Large intestine (tissue), 3 donors: Measurements from ENCODE around the gene MPHOSPH9. TPM values are rescaled to one million over a fixed set of nuclear protein-coding genes. Genes with fewer than 3 reads are reported as not detected.

ENCODE experiments used
- DNase-seq, 2 donors: peaks; one replicate each; pipeline versions ENCODE4 v3.0.0 to v3.0.0-alpha.2; 2013
- H3K27ac ChIP-seq: one replicate; pipeline ENCODE4 v1.5.1; 2013; ENCODE audit warnings: low read length
- H3K27me3 ChIP-seq: 2 replicates; pipeline ENCODE4 v1.6.1; 2013; ENCODE audit warnings: low read length; ENCODE audit not compliant: control insufficient read depth, insufficient read depth
- H3K36me3 ChIP-seq: 2 replicates; pipeline ENCODE4 v1.6.1; 2013; ENCODE audit warnings: low read length; ENCODE audit not compliant: control insufficient read depth, insufficient read depth
- H3K4me1 ChIP-seq: one replicate; pipeline ENCODE4 v1.6.1; 2013; ENCODE audit warnings: low read length; ENCODE audit not compliant: control insufficient read depth, insufficient read depth
- H3K4me3 ChIP-seq: one replicate; pipeline ENCODE4 v1.5.1; 2013; ENCODE audit warnings: low read length
- H3K9me3 ChIP-seq: one replicate; pipeline ENCODE4 v1.6.1; 2013; ENCODE audit warnings: mild to moderate bottlenecking, low read depth, low read length, moderate library complexity; ENCODE audit not compliant: control insufficient read depth
- WGBS: methylation state at CpG from one replicate; pipeline ENCODE4 v1.1.5; 2013; ENCODE audit warnings: low lambda C conversion rate; ENCODE audit not compliant: insufficient coverage; 5-methylcytosine and 5-hydroxymethylcytosine counted together
- polyA plus RNA-seq: library from polyadenylated mRNA; unstranded; fragments of 120-200 nt; gene quantifications from one replicate; pipeline ENCODE4 v1.2.1, GENCODE V29; 2013

MPHOSPH9 gene
- polyA plus RNA-seq, 1 donor, result 17.8 TPM

DNA sequence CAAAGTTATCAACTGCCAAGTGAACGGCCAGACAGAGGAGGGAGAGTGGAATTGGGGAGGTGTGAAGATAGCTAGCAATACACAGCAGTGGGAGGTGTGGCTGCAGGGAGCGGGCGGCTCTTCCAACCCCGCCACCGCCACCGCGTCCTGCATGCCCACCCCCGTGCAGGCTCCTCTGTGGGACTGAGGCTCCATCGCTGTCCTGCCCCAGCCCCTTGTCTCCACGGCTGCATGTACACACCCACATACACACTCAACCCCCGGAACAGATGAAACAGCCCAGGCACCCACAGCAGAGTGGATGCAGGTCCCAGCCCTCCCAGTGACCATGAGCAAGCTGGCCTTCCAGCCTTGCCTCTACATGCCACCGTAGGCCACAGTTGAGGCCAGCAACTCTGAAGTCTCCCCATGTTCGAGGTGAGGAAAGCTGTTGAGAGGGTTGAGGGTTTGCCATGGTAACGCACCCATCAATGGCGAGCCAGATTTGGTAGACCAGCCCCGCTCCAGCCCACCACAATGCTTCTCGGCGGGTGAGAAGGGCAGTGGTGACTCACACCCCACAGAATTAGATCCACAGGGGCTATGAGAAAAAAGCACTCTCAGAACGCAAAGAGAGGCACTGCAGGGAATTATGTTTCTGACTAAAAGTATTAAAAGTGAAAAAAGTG is 121.3 kb downstream of the MPHOSPH9 start:
- H3K9me3 ChIP-seq, result no peaks in the 10 kb centered on the region
- no peak for DNase-seq
- WGBS, result 40% methylated on average over 1 of the region's 19 CpGs
- no peaks in the 10 kb centered on the region for H3K27me3 ChIP-seq
- no peak overlapping the region for H3K27ac ChIP-seq
- no peaks in the 10 kb centered on the region for H3K4me1 ChIP-seq
- H3K4me3 ChIP-seq, result no peak overlapping the region
- H3K36me3 ChIP-seq, result peaks cover 12% of the 10 kb centered on the region

DNA sequence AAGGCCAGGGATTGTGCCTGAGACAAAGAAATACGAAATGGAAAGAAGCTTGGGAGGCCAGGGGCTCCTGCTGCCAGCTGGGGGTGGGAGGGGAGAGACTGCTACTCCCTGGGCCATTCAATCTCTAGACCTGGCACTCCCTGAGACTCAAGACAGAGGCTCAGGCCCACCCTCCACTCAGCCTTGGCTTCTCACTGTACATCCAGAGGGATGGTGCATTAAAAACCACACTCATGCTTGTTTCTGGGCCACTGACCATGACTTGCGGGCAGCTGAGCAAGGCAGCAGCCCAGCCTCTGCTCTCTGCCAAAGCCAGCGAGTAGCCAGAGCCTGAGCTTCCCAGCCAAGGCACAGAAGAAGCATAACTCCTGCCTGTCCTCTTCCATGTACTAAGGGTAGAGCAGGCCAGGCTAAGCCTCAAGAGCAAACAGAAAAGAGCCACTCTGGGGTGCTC is 123.6 kb downstream of the MPHOSPH9 start:
- no peak for DNase-seq
- WGBS, result no CpG with 5 or more reads among the region's 3 CpGs
- Histone ChIP-seq H3K4me1 (no peaks in the 10 kb centered on the region), H3K4me3 (no peak overlapping the region), H3K27me3 (no peaks in the 10 kb centered on the region), H3K9me3 (no peaks in the 10 kb centered on the region), H3K36me3 (peaks cover 14% of the 10 kb centered on the region), H3K27ac (no peak overlapping the region)

DNA sequence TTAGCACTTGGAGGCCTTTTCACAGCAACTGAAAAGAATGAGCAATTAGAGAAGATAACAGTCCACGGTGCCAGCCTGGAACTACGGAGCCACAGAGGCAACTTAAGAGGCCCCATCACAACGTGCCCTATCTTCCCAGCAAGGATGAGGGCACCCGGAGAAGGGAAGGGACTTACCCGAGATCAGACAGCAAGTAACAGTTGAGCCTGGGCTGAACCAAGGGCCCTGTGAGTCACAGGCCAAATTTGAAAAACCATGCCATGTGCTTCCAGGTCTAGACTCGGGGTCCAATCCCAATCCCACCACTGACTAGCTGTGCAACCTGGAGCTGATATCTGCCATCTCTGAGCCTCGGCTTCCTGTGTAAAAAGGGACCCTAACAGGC is 124.3 kb downstream of the MPHOSPH9 start:
- WGBS, result no CpG with 5 or more reads among the region's 7 CpGs
- no peak overlapping the region for H3K27ac ChIP-seq
- H3K9me3 ChIP-seq, result no peaks in the 10 kb centered on the region

GRCh38 chr12:123107926-123108681 is 124.8 kb downstream of the MPHOSPH9 start:
- 100% methylated on average over 1 of the region's 13 CpGs for WGBS
- Histone ChIP-seq H3K4me1 (no peaks in the 10 kb centered on the region), H3K4me3 (no peak overlapping the region), H3K36me3 (peaks cover 14% of the 10 kb centered on the region), H3K27me3 (no peaks in the 10 kb centered on the region), H3K9me3 (no peaks in the 10 kb centered on the region), H3K27ac (no peak overlapping the region)
- DNase-seq, result no peak

More for the DNA sequence above, 124.3 kb downstream of the MPHOSPH9 start:
- DNase-seq, result no peak
- Histone ChIP-seq H3K27me3 (no peaks in the 10 kb centered on the region), H3K4me3 (no peak overlapping the region), H3K4me1 (no peaks in the 10 kb centered on the region), H3K36me3 (peaks cover 14% of the 10 kb centered on the region)

GRCh38 chr12:123106640-123107359 is 126.1 kb downstream of the MPHOSPH9 start:
- Histone ChIP-seq H3K4me1 (no peaks in the 10 kb centered on the region), H3K27me3 (no peaks in the 10 kb centered on the region), H3K27ac (no peak overlapping the region), H3K36me3 (peaks cover 14% of the 10 kb centered on the region), H3K9me3 (no peaks in the 10 kb centered on the region), H3K4me3 (no peak overlapping the region)
- no peak for DNase-seq
- WGBS, result no CpG with 5 or more reads among the region's 9 CpGs

- 72% methylated on average over 3 of the region's 14 CpGs for WGBS
- Histone ChIP-seq H3K4me3 (no peak overlapping the region), H3K27ac (no peak overlapping the region), H3K36me3 (peaks cover 14% of the 10 kb centered on the region), H3K4me1 (no peaks in the 10 kb centered on the region), H3K9me3 (no peaks in the 10 kb centered on the region), H3K27me3 (no peaks in the 10 kb centered on the region)
- no peak for DNase-seq
Observed at GRCh38 chr12:123105211-123105826, 127.6 kb downstream of the MPHOSPH9 start.

GRCh38 chr12:123104809-123105208 is 128.1 kb downstream of the MPHOSPH9 start:
- Histone ChIP-seq H3K4me1 (no peaks in the 10 kb centered on the region), H3K36me3 (peaks cover 11% of the 10 kb centered on the region), H3K9me3 (no peaks in the 10 kb centered on the region), H3K27me3 (no peaks in the 10 kb centered on the region), H3K4me3 (no peak overlapping the region), H3K27ac (no peak overlapping the region)
- DNase-seq, result no peak
- 56% methylated on average over 3 of the region's 4 CpGs for WGBS

Other genes with a start within 250 kb of the MPHOSPH9 start
- 7.8 TPM for gene PITPNM2, start 82.1 kb downstream of the MPHOSPH9 start, polyA plus RNA-seq
- gene MTRFR, start 295 bp upstream of the MPHOSPH9 start, polyA plus RNA-seq, result 15.9 TPM
- 82.9 TPM for gene CDK2AP1, start 38.7 kb upstream of the MPHOSPH9 start, polyA plus RNA-seq
- gene SBNO1, start 131.7 kb upstream of the MPHOSPH9 start, polyA plus RNA-seq, result 18.8 TPM
- 37.6 TPM for gene KMT5A, start 151.0 kb upstream of the MPHOSPH9 start, polyA plus RNA-seq
- 1.7 TPM for gene RILPL2, start 203.5 kb upstream of the MPHOSPH9 start, polyA plus RNA-seq
- 31.0 TPM for gene SNRNP35, start 225.0 kb upstream of the MPHOSPH9 start, polyA plus RNA-seq